ENCODE data around the gene C3. TPM values are rescaled to one million over a fixed set of nuclear protein-coding genes. Genes with fewer than 3 reads are reported as not detected.

Gene C3
- total RNA-seq = 563 and 814 TPM in 2 replicates
- polyA plus RNA-seq = 493 and 556 TPM in 2 replicates

DNA sequence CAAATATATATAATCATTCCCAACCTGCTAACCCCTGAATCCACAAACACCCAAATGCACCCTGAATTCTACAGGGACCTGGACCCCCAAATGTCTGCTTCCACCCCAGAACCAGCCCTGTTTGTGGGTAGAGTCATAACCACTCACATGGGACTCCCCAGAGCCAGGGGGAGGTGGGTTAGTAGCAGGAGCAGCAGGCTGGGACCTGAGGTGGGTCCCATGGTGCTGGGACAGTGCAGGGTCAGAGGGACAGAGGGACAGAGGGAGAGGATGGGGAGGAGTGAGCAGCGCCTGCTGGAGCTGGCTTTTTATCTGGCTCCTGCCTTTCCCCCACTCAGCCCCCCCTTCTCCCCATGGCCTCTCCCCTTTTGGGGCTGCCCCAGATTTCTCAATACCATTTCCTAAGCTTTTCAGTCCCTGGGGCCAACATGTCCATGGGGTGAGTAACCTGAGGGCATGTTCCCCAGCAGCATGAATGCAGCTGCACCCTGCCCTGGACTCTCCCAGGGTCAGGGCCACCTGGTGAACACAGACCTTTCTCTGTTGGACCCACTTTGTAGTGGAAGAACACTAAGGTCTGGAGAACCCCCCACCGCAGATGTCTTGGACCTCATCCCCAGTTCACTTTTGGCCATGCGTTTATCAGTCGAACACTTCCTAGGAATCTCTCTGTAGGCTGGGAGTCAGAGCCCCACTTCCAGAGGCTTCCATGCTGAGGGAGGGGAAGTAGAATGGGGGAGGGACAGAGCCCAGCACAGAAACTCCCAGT lies at the start of gene C3:
C3 (minus strand) TSS at position 282 of the 769 bp plus-strand sequence; CDS start at position 221, 61 bp downstream.
- TF ChIP-seq EZH2 (IDR thresholded peaks at IDR 0.05; ENCODE audit: borderline replicate concordance) (no peak), EZH2phosphoT487 (IDR thresholded peaks at IDR 0.05; ENCODE audit: low read depth, severe bottlenecking, unreplicated experiment) (no peak)
- TF ChIP-seq, protein P1, sequence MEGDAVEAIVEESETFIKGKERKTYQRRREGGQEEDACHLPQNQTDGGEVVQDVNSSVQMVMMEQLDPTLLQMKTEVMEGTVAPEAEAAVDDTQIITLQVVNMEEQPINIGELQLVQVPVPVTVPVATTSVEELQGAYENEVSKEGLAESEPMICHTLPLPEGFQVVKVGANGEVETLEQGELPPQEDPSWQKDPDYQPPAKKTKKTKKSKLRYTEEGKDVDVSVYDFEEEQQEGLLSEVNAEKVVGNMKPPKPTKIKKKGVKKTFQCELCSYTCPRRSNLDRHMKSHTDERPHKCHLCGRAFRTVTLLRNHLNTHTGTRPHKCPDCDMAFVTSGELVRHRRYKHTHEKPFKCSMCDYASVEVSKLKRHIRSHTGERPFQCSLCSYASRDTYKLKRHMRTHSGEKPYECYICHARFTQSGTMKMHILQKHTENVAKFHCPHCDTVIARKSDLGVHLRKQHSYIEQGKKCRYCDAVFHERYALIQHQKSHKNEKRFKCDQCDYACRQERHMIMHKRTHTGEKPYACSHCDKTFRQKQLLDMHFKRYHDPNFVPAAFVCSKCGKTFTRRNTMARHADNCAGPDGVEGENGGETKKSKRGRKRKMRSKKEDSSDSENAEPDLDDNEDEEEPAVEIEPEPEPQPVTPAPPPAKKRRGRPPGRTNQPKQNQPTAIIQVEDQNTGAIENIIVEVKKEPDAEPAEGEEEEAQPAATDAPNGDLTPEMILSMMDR (IDR thresholded peaks at IDR 0.05; ENCODE audit: poor library complexity) = no peak
- Histone ChIP-seq H3K9me3 (ENCODE audit: low read depth) (no peaks in the 10 kb centered on the region), H3K4me3 (no peak within 1 kb of the TSS), H3K9me2 (replicated peaks; ENCODE audit: insufficient read depth) (no peaks in the 10 kb centered on the region), H2AFZ (no peak within 1 kb of the TSS), H3K79me2 (no peaks in the 10 kb centered on the region), H3K27ac (peak within 1 kb of the TSS; percentile 51), H3K4me2 (peak within 1 kb of the TSS; percentile 63), H4K20me1 (ENCODE audit: insufficient read depth, poor library complexity, severe bottlenecking) (no peaks in the 10 kb centered on the region), H3K4me1 (ENCODE audit: insufficient read depth) (peaks cover 17% of the 10 kb centered on the region), H3K27me3 (no peaks in the 10 kb centered on the region), H3K36me3 (replicated peaks; ENCODE audit: insufficient read depth, low read depth) (no peaks in the 10 kb centered on the region)
- peak; percentile 76 for DNase-seq (ENCODE audit: low spot score)
- WGBS (ENCODE audit: low lambda C conversion rate, missing lambda C conversion rate) = 69% methylated on average over 4 of the region's 4 CpGs

DNA sequence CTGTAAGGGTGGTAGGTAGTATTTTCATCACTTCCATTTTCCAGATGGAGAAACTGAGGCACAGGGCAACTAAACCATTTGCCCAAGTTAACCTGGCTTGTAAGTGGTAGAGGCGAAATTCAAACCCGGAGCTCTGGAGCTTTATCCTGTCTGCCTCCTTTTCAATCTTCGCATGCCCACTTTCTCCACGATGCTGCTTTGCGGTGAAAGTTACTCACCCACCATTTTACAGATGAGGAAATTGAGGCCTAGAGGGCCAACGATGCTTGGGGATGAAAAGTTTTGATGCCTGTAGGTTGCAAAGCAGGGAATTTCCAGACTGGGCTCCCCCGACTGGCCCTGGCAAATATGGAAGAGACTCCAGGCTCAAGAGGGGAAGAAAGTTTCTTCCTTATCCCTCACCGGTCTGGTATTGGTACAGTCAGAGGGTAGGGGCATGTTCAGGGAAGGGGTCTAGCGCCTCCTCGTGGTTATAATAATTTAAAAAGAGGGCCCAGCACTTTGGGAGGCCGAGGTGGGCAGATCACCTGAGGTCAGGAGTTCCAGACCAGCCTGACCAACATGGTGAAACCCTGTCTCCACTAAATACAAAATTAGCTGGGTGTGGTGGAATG lies 48.7 kb upstream of the C3 start:
- Histone ChIP-seq H3K4me3 (no peak overlapping the region), H3K27me3 (no peaks in the 10 kb centered on the region), H3K9me3 (ENCODE audit: low read depth) (no peaks in the 10 kb centered on the region), H3K79me2 (peaks cover 7% of the 10 kb centered on the region), H3K36me3 (replicated peaks; ENCODE audit: insufficient read depth, low read depth) (no peaks in the 10 kb centered on the region), H3K27ac (no peak overlapping the region), H3K4me1 (ENCODE audit: insufficient read depth) (peaks cover 6% of the 10 kb centered on the region), H2AFZ (no peak overlapping the region), H3K4me2 (no peak overlapping the region), H4K20me1 (ENCODE audit: insufficient read depth, poor library complexity, severe bottlenecking) (no peaks in the 10 kb centered on the region), H3K9me2 (replicated peaks; ENCODE audit: insufficient read depth) (no peaks in the 10 kb centered on the region)
- TF ChIP-seq EZH2 (IDR thresholded peaks at IDR 0.05; ENCODE audit: borderline replicate concordance) = no peak
- TF ChIP-seq, protein P1 (IDR thresholded peaks at IDR 0.05; ENCODE audit: poor library complexity) = peak; percentile 34
- WGBS (ENCODE audit: low lambda C conversion rate, missing lambda C conversion rate) = 58% methylated on average over 11 of the region's 11 CpGs
- DNase-seq (ENCODE audit: low spot score) = no peak

DNA sequence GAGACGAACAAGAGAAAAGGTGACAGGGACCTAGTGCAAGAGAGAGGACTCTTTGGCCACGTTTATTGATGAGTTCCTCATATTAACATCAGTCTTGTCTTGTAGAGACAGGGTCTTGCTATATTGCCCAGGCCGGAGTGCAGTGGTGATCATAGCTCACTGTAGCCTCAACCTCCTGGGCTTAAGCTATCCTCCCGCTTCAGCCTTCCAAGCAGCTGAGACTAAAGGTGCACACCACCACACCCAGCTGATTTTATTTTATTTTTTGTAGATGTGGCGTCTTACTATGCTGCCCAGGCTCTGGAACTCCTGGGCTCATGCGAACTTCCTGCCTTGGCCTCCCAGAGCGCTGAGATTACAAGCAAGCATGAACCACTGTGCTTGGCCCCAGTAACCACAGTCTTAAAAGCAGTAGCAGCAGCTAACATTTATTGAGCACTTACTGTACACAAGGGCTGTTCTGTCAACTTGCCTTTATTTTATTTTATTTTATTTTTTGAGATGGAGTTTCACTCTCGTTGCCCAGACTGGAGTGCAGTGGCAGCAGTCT lies 47.9 kb upstream of the C3 start:
- H2AFZ ChIP-seq = no peak overlapping the region
- no peak overlapping the region for H3K27ac ChIP-seq
- H3K4me2 ChIP-seq = no peak overlapping the region
- H3K36me3 ChIP-seq (replicated peaks; ENCODE audit: insufficient read depth, low read depth) = no peaks in the 10 kb centered on the region
- H3K4me3 ChIP-seq = no peak overlapping the region
- no peaks in the 10 kb centered on the region for H3K27me3 ChIP-seq
- DNase-seq (ENCODE audit: low spot score) = no peak
- H3K9me2 ChIP-seq (replicated peaks; ENCODE audit: insufficient read depth) = no peaks in the 10 kb centered on the region
- 65% methylated on average over 8 of the region's 8 CpGs for WGBS (ENCODE audit: low lambda C conversion rate, missing lambda C conversion rate)
- H4K20me1 ChIP-seq (ENCODE audit: insufficient read depth, poor library complexity, severe bottlenecking) = no peaks in the 10 kb centered on the region
- TF ChIP-seq, protein P1 (IDR thresholded peaks at IDR 0.05; ENCODE audit: poor library complexity) = no peak
- TF ChIP-seq EZH2 (IDR thresholded peaks at IDR 0.05; ENCODE audit: borderline replicate concordance) (no peak), EZH2phosphoT487 (IDR thresholded peaks at IDR 0.05; ENCODE audit: low read depth, severe bottlenecking, unreplicated experiment) (no peak)
- peaks cover 13% of the 10 kb centered on the region for H3K79me2 ChIP-seq
- H3K4me1 ChIP-seq (ENCODE audit: insufficient read depth) = peaks cover 6% of the 10 kb centered on the region
- H3K9me3 ChIP-seq (ENCODE audit: low read depth) = no peaks in the 10 kb centered on the region

Data from hepatocyte (in vitro differentiated cells).